HG03457 (cell line): ENCODE data around the gene VTCN1.
"Not testable (repeated sequence)": the region's sequence is repeated elsewhere in the genome, so short reads cannot be mapped to it uniquely, and the experiment has no call there.

Experiments
- ATAC-seq: cut with Tn5 transposase; IDR thresholded peaks from one replicate; pipeline ENCODE4 v1.9.1; 2021; ENCODE audit warnings: moderate number of reproducible peaks; ENCODE audit not compliant: unreplicated experiment

The VTCN1 gene

DNA sequence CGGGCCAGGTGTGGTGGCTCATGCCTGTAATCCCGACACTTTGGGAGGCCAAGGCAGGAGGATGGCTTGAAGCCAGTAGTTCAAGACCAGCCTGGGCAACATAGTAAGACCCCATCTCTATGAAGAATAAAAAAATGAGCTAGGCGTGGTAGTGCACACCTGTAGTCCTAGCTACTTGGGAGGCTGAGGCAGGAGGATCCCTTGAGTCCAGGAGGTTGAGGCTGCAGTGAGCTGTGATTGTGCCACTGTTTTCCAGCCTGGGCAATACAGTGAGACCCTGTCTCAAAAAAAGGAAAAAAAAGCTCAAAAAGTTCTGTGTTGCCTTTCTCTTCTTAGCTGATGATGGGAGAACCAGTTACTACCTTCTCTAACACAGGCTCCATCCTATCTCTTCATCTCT is 108.9 kb downstream of the VTCN1 start:
- ATAC-seq, result not testable (repeated sequence)

DNA sequence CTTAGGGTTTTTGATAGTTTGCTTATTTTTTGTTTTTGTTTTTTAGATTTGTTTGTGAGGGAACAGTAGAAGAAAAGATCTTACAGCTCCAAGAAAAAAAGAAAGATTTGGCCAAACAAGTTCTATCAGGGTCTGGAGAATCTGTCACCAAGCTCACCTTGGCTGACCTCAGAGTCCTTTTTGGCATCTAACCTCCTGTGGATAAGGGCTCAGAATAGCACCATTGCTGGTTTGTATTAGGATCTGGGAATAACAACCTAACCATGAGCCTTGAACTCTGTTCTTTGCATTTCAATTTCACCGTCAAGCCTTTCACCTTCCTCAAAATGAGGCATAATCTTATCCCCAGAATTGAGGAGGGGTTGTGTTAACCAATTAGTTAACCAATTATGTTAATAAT is 109.4 kb downstream of the VTCN1 start:
- no peak for ATAC-seq

DNA sequence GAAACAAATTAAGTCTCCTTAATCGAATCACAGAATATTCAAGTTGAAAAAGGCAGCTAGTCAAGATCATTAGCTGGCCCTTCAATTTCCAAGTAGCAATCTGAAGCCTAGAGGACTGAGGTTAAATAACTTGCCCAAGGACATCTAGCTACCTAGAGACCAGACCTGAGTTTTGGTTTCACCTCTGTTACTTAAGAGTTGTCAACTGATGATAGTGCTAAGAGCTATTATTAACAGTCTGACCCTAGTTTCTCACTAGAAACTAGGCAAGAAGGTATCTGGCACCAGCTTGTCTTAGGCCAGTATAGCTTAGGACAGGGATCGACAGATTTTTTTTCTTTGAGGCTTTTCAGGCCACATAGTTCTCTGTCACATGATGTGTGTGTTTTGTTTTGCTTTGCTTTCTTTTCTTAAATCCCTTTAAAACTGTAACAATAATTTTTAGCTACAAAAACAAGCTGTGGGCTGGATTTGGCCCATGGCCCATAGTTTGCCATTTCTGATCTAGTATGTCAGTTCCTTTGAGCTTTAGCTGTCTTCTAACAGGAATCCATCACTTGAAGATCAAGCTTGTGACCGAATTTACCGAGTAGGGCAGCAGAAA is 112.3 kb downstream of the VTCN1 start:
- ATAC-seq, result no peak

DNA sequence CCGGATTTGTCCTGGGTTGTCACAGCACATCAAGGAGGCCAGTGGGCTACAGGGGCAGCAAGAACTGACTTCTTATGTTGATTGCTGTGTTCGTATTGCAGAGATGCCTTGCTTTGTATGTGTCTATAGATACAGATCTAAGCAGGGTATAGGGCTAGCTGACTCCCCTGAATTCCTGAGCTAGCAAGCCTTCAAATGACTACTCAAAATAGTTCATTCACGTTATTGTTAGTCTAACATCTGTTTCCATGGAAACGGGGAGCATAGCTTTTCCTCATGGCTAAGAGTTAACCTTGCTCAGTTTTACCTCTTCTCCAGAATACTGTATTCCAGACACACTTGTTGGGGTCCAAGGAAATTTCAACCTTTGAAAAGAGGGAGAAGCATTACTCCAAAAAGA is 113.3 kb downstream of the VTCN1 start:
- no peak for ATAC-seq

DNA sequence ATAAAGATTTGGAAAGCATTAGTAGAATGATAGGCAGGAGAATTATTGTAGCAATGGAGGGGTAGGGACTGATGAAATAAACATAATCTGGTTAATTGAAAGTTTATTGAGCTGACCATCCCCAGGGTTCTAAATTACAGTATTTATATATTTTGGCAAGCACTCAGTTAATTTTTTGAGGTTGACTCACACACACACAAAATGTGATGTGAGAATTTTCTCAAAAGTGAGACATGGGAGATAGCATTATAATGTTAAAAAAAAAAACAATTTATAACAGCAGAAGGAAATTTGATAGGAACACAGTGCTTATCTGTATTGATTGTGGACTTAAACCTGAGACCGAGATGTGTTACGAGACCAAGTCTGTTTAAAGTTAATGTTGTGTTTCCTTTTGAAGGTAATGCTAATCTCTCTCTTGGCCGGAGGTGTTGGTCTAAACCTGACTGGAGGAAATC is 113.7 kb downstream of the VTCN1 start:
- ATAC-seq, result no peak

DNA sequence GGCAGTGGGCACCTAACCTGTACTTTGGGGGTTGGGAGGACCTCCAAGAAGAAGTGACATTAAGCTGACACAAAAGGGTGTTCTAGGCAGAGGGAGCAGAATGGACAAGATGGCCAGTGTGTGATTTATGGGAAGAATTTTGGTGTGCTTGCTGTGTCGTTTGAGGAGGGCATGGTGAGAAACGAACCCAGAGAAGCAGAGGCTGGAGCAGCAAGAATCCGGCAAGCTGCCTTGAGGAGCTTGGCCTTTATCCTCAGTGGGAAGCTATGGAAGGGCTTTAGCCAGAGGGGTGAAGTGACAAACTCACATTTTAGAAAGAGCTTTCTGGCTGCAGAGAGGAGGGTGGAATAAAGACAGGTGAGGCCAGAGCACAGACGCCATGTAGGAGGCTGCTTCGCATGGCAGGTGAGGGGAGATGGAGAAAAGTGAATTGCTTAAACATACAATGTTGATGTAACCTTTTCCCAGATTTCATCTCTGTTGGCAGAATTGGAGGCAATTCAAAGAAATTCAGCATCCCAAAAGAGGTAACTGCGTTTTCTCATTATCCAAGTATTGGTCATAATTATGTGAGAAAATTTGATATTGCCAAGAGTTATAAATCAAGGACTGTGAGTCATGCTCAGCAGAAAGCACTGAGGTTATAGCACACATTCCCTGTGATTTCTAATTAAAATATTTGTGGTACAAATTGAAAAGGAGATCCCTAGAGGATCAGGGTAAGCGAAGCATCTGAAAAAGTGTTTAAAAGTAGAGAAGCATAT is 115.7 kb downstream of the VTCN1 start:
- ATAC-seq, result no peak

DNA sequence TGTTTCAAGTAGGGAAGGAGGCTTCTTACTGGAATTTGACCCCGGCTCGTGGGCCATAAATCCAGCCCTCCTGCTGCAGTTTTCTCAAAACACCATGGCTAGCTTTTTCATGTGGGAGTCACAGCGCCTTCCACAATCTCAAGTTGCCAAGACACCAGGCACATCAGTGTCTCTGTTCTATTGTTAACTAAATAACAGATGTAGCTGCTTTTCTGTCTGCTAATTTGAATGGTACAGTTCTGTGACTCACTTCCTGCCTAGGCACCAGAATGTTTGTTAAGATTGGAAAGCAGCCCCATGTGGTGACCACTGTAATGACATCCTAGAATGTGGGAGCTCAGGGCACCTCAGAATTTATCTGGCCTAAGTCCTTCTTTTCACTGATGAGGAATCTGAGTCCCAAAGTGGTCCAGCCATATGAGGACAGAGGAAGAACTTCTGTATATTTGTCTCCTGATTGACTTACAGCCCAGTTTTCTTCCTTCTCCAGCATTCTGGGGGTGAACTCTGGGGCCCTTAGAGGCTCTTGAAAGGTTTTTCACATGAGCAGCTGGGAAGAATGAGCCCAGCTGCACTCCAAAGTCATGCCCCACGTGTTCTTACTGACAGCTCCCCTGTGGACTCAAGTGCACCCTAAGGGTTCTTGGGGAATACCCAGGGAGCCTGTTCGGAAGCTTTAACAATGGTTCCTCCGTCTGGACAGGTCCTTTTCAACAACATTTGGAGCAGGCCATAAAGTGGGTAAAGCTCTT is 116.7 kb downstream of the VTCN1 start:
- ATAC-seq, result no peak
